NCI-H2107 (cell line): ENCODE data around the gene PREP.

ENCODE experiments used
- DNase-seq: peaks from one replicate; lab custom pipeline; 2025; lab: John Stamatoyannopoulos, UW

Gene PREP

DNA sequence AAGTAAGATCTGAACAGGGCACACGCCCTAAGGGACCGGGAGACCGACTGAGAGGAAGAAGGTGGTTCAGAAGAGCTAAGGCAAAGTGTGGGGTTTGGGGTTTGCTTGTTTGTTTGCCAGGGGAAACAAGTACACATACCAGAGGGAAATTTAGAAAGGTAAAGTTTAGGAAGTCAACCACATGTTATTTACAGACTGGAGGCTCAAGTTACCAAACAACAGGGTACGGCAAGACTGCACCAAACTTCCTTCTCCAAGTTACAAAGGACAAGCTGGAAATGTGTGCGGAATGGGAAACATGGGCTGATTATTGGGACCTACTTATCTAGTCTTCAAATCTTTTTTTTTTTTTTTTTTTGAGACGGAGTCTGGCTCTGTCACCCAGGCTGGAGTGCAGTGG, 11.2 kb downstream of the PREP start:
- no peak for DNase-seq

DNA sequence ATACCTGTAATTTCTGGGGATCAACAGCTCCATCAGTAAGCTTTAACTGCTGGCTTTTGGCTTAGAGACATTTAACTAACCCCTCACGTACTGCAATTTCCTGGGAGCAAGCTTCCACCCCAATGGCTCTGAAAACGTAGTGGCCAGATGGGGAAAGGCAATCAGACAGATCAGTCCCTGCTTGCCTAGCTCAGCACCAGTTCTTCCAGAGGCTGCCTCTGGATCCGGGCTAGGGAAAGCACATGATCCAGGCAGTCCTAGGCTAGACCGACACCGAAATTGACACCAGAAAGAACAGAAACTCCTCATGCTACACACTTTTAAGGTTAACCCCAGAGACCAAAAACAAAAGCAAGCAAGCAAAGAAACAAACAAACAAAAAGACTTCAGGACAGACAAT, 13.3 kb downstream of the PREP start:
- DNase-seq: no peak

DNA sequence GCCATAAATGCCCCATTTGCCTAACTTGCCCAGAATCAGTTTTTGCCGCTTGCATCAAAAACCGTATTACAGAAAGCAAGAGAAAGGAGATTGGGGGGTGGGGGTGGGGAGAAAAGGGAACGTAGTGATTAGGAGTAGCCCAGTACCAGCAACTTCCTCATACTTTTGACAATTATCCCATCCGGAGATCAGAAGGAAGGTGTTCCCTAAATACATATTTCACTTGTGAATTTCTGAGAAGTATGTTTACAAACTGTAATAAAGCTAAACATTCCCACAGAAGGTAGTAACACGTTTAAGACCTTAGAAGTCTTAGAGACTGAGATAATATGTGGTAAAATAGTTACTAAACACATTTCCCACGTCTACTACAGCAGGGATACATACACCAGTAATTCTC, 14.5 kb downstream of the PREP start:
- no peak for DNase-seq

DNA sequence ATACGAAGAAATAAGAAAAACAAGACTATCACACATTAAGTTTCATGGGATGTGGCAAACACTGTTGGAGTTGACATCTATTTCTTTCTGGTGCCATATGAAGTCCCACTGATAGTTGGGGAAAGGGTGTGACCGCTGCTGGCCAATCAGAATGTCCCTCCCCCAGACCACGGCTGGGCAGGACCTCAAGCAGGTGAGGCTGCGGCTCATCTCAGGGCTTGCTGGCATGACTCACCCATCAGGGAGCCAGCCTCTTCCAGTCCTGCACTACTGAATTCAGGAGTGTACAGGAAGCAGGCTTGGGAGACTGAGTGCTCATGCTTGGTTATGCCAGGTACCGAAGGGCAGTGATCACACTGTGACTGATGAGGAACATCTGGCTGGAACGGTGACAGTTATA, 18.9 kb downstream of the PREP start:
- no peak for DNase-seq

DNA sequence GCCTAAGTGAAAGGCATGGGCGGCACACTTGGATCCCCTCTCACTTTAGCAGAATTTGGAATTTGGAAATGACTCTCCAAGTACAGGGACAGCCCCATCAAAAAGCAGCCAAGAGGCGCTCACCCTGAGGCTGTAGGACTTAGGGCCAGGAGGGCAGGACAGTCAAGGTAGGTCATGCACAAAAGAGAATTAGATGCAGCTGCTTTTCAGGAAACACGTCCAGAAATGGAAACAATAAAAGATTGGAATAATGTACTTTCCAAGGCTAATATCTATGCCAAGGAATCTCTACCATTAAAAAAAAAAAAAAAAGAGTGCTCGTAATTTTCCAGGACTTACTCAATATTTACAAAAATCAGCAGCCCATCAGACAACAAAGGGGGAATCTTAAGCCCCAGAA, 19.9 kb downstream of the PREP start:
- DNase-seq: no peak

DNA sequence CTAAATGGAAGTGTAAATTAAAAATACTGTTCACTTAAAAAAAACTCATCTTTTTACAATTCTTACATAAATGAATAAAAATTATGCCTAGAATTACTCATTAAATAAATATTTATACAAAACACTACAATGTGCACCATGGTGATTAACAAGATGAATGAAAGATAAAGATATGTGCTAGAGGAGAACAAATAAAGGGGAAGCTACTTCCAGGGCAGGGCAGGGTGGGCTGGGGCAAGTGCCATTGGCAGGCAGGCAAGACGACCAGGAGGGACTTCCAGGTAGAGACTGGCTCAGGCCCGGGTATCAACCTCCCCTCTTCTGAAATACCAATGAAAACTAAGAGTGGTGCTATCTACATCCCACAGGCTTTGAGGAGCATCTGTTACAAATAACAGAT, 20.4 kb downstream of the PREP start:
- DNase-seq: no peak

DNA sequence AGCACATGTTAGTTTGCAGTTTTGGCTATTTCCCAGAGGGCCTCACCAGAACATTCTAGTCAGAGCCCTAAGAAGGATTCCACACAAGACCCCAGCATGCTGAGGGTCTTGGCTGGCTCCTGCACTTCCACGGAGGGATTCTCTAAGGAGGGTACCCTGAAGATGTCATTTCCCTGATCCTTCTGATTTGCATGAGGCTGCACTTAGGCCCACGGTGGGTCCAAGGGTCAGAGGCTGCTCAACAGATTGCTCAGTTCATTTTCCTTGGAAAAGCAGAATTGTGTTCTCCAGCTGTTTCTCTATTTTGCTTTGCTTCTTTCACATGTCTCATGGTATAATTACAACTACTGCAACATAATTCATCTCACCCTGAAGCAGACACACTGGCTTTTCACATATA, 22.2 kb downstream of the PREP start:
- DNase-seq: no peak

DNA sequence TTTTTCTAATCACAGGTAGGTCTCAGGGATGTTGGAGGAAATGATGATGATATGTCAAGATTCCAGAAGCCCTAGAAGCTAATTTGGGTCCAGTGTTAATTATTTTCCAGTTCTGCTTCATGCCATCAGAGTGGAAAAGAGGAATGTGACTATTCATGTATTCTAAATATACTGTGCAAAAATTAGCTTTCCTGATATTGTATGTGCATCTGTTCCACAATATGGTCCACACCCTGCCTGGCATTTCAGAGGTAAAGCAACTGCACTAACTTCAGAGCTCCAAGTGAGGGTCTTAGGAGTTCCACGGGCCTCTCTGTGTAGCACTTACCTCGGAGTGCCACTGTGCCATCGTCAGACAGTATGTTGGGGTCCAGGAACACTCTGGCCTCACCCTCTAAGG, 27.1 kb downstream of the PREP start:
- DNase-seq: no peak

DNA sequence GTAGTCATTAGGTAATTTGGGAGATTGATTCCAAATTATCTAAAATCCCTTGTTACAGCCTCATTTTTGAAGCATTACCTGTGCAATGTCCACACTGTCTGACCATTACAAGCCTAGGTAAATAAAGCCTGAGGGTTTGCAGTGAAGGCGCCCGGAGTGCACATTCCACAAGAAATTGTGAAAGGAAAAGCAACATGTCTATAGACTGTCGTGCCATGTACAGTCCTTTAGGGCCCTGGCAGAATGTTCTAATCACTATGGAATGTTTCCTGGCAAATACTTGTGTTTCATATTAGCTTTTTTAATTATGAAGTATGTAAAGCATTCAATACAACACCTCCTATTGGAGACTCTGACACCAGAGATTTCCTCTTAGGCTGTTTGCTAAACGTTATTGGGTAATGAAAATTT, 28.9 kb downstream of the PREP start:
- DNase-seq: no peak

DNA sequence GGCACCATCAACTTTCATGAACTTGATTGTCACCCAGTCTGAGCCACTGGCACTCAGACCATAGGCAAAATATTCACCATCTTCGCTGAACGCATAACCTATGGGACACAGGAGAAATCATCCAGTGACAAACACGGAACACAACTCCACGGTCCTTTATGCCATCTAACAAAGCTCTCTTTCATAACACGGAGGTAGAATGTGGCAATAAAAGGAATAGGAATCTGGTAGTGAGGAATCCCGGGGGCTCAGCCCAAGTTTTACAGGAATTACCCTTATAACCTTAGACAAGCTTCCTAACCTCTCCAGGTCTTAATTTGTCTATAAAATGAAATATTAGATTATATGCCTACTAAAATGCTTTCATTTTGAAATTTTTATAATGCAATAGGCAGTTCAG, 29.4 kb downstream of the PREP start:
- DNase-seq: no peak

DNA sequence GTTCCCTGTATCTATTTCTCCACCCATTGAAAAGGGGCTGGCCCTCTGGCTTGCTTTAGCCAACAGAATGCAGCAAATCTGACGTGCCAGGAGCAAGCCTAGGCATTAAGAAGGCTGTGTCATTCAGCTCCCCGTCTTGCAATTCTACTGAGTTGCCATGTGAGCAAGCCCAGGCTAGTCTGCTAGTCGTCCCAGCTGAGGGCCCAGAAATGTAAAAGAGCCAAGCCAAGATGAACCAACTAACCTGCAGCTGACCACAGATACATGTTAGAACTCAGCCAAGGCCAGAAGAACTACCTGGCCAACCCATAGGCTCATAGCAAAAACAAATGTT, 30.1 kb downstream of the PREP start:
- DNase-seq: no peak

DNA sequence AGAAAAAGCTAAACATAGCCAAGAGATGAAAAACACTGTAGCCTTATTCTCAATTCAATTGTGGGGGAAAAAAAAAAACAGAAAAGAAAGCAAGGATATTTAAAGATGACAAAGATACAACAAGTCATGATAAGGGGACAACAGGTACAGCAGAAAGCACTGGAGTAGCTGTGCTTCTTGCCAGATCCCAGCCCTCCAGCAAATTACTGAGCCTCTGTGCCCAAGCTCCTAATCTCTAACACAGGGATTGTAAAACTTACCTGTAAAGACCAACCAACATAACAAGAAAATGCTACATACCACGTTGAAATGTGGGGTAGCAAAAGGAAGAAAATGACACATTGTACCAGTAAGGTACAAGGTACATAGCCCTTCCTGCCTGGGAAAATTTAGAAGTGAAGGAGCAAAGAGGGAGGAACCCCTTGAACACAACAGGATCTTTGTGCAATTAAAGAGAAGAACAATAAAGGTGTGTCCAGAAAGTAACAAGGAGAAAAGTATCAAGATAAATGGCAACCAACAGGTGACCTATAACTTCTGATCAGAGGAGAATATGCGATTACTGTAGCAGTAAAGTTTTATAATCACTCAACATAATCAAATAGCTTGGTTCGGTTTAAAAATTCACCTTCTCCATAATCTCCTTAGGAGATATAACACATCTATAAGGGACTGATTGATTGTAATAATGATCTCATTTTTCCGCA, 30.6 kb downstream of the PREP start:
- no peak for DNase-seq

DNA sequence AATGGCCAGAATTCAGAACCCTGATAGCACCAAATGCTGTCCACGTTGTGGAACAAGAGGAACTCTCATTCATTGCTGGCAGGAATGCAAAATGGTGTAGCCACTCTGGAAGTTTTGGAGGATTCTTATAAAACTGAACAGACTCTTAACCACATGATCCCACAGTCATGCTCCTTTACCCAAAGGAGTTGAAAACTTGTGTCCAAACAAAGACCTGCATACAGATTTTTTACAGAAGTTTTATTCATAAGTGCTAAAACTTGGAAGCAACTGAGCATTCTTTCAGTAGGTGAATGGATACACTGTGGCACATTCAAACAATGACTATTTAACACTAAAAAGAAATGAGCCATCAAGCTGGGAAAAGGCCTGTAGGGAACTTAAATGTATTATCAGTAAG, 32.5 kb downstream of the PREP start:
- DNase-seq: no peak

DNA sequence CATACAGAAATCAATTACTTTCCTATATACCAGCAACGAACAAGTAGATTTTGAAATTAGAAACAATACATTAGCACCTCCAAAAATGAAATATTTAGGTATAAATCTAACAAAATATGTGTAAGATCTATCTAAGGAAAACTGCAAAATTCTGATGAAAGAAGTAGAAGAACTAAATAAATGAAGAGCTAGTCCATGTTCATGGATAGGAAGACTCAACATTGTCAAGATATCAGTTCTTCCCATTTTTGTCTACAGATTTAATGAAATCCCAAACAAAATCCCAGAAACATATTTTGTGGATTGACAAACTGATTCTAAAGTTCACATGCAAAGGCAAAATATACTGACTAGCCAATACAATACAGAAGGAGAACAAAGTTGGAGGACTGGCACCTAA, 33.7 kb downstream of the PREP start:
- DNase-seq: no peak

DNA sequence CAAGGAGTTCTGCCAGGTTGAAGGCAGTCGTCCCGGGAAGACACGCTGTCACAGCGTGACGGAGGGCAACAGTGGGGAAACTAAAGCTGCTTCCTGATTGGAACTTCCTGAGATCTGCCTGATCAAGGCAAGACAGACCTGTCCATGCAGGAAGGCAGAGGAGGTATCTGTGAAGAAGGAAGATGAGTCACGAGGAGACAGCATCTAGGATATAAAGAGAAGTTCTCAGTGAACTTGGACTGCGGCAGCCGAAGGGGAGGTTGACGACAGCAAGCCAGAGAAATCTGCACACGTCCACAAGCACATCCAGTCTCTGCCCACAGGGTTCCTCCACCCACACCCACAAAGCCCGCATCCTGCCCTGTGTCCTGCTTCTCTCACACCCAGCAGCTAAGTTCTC, 38.6 kb downstream of the PREP start:
- DNase-seq: no peak

DNA sequence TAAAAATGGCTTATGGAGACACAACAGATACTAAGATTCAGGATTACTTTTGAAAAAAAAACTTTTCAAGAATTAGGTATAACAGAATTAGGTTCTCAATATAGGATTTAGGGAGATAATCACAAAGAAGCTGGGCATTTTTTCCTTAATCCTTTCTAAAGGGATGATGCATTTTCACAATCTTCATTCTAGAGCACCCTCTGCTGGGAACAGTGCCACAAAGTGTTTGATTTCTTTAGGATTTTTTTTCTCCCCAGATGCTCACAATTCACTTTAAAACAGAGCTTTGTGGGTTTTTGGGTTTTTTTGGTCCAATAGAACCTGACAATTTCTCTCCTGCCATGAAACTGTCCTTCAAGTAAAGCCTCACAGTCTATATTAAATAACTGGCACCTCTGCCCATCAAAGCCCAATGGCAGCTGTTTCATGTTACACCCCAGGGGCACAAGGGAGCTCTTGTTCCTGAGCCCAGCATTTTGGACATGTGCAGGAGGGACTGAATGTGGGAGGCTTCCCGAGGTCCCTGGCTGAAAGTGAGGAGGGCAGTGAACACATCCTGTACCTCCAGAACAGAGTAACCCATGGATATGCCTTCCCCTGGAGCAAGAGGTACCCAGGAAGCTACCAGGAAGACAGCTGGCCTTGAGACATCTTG, 39.7 kb downstream of the PREP start:
- no peak for DNase-seq

DNA sequence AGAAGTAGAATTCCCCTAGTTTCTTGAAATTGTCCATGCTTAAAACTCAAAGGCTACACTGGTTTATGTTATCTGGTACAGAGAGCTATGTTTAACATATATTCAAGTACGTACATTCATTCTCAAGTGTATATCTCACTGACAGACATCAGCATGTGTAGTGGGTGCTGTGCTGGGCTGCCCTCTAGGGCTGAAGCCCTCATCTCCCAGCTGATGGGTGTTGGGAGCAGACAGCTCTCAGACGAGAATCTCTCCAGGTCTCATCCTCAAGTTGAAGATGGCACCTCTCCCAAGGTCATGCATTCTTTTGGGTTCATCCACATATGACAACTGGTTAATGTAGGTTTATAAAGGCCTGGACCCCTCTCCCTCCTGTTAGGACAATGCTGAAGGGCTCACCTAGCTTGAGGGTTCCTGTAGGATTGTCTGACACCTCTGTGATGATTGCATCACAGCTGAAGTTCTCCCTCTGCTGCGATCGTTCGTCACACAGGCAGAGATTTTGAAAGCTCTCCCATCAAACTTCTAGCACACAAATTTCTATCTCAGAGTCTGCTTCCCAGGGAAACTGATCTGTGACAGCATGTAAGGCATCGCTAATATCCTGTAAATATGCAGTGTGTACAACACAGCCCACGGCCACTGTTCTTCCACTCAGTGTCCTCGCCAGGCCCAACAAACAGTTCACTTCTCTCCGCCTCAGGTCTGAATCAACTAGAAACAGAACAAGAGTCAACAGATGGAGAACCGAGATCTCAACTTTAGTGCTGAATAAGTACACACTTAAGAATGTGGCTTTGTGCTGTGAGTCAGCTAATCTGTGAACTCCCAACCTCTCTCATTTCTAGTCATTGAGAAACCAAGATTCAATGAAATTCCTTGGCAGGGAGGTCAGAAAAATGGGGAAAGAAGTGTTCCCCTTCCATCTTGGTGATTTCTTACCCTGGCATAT, 43.2 kb downstream of the PREP start:
- DNase-seq: no peak

DNA sequence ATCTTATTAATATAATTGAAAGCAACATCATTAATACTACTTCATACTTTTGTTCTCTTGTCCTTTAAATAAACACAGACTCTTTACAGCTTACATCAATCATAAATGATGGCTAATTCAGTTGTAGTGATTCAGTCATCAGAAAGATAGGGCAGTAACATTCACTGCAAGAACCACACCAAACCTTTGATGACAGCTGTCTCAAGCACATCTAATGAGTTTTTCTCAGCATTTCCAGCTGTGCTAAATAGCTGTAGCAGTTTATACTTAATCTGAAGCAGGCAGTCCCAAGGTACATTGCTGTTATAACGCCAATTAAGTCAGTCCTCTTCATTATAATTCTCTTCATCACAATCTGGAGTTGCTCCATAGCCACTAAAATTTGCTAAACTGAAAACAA, 45.7 kb downstream of the PREP start:
- no peak for DNase-seq

DNA sequence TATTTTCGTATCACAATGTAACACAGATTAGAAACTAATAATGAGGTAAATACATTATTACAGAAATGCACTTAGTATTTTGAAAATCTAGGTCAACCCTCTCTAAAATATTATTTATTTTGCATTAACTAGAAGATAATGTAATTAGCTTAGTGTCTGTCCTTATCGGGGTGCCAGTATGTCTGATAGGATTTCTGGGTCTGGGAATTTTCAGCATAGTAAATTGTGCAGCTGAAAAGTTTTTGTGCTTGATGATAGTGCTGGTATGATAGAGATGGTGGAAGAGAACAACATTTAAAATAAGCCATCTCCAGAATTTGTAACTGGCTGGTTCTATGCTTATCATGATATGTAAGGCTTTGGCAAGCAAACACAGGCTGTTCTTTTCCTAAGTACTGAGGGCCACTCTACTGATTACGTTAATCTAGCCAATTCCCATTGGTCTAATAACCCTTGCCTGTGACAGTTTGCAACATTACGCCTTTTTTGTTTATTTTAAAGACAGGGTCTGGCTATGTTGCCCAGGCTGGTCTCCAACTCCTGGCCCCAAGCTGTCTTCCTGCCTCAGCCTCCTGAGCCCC, 50.8 kb downstream of the PREP start:
- DNase-seq: no peak

DNA sequence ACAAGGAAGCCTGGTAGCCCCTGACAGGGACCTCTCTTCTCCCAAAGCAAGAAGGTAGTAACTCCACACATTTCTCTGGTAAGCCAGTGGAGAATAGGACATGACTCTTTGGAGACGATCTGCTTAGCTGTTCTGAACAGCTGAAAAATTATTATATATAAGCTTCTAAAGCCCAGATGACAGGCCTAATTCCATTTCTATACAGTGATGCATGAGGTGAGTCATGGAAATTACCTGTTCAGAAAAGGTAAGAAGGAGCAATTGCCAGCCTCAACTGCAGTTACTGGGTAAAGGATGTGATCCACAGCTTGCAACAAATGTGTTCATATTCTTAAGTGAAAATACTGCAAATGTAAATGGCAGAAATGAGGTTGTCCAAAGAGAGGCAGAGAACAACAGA, 54.0 kb downstream of the PREP start:
- DNase-seq: no peak

DNA sequence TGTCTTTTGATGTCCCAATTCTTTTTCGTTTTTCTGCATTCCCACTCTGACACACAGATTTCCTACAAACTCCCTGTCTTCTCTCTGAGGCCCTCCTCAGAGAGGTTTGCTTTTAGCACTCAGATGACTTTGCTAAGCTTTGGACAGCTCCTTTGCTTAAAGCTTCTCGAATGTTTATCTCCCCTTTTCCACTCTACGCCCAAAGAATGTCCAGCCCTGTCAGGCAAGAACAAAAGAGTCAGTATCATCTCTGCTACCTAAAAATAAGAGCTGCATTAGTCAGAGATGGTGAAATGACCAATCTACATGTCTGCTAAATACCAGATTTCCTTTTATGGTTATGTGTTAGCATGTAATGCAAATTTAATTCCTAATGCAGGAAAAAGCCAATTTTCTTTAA, 56.8 kb downstream of the PREP start:
- DNase-seq: no peak

DNA sequence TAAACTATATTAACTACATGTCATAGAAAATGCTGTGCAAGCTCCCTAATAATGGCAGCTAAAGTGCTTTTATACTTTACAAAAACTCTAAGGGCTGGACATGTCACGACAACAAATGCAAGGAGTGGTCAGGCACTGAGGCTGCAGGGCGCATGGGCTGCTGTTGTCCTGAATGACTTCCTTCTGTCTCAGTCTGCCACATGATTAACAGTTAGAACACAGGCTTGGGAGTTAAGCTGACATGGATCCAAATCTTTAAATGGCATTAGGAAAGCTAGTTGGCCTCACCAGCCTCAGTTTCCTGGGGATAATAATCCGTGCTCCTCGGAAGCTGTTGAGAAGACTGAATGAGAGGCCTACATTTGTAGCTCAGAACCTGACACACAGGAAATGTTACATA, 57.4 kb downstream of the PREP start:
- no peak for DNase-seq

DNA sequence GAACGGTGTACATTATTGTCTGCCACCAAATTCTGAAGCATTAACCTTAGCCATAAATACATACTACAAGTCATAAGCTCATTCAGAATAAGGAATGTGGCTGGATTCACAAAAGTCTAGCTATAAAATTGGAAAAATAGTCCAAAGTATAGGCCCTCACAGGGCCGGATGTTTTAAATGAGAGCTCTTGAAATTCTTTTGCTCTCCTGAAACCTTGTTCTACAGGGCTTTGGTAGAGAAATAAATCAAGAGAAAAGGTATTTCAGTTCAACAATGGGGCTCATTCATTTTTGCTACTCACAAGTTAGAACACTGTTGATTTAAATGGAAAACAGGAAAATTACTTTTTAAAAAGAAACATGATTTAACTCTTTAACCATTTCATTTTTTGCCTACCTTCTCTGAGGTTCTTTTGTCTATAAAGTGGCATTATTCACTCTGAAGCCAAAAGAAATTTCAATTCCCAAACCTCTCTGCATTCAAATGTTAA, 58.0 kb downstream of the PREP start:
- no peak for DNase-seq
